Measurements from ENCODE around the gene DBF4B. TPM values are rescaled to one million over a fixed set of nuclear protein-coding genes. Genes with fewer than 3 reads are reported as not detected.

The DBF4B gene
- total RNA-seq, 1 donor from 2014 or later: 12.2 TPM

DNA sequence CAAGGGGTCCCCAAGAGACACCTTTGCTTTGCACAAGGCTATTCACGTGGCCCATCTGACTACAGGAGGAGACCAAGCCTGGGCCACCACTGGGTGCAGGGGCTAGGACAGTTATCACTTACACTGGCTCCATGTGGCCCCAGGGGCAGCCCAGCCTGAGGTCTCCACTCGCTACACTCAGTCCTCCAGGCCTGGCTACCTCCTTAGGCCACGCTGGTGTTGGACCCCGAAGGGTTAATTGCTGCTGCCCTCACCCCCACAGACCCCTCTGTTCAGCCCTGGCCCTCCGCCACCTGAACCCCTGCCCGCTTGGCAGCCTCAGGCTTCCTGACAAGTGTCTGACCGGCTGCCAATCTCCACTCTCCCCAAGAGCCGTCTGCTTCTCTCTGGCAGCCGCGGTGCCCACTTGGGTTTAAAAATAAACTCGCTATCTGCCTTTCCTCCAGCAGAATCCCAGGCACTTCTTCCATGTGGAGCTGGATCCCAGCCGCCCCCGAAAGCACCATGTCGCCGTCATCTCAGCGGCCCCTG is 78.2 kb downstream of the DBF4B start:
- DNase-seq (ENCODE audit: low read depth): no peak
- no peak overlapping the region for H3K4me3 ChIP-seq (ENCODE audit: low read depth, low read length)
- TF ChIP-seq CTCF (conservative IDR thresholded peaks at IDR 0.05; ENCODE audit: low read depth, low read length): no peak

- DNase-seq (ENCODE audit: low read depth): no peak
- H3K4me3 ChIP-seq (ENCODE audit: low read depth, low read length): no peak overlapping the region
- TF ChIP-seq CTCF (conservative IDR thresholded peaks at IDR 0.05; ENCODE audit: low read depth, low read length): no peak
Measured at GRCh38 chr17:44787271-44787940, 78.9 kb downstream of the DBF4B start.

DNA sequence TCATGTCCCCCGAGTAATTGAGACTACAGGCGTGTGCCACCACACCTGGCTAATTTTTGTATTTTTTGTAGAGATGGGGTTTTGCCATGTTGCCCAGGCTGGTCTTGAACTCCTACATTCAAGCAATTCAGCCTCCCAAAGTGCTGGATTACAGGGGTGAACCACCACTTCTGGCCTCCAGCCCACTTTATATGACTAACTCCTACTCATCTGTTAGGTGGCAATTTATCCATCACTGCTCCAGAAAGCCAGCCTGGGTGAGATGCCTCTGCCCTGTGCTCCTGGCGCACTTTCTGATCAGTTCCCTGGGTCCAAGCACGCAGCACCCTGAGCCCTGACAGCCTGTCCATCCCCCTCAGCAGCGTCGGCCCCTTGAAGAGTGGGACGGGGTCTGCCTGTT is 79.7 kb downstream of the DBF4B start:
- TF ChIP-seq CTCF (conservative IDR thresholded peaks at IDR 0.05; ENCODE audit: low read depth, low read length): no peak
- DNase-seq (ENCODE audit: low read depth): no peak
- no peak overlapping the region for H3K4me3 ChIP-seq (ENCODE audit: low read depth, low read length)

DNA sequence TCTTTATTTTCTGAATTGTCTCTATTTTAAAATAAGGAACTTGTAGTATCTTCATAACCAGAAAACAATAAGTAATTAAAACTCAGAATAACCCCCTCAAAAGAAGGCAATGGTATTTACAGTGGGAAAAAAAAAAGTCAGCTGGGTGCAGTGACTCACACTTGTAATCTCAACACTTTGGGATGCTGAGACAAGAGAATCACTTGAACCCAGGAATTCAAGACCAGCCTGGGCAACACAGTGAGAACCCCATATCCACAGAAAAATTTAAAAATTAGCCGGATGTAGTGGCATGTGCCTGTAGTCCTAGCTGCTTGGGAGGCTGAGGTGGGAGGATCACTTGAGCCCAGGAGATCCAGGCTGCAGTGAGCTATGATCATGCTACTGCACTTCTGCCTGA is 83.8 kb downstream of the DBF4B start:
- H3K4me3 ChIP-seq (ENCODE audit: low read depth, low read length): no peak overlapping the region
- TF ChIP-seq CTCF (conservative IDR thresholded peaks at IDR 0.05; ENCODE audit: low read depth, low read length): no peak
- no peak for DNase-seq (ENCODE audit: low read depth)

GRCh38 chr17:44793885-44794842 is 85.7 kb downstream of the DBF4B start:
- no peak overlapping the region for H3K4me3 ChIP-seq (ENCODE audit: low read depth, low read length)
- TF ChIP-seq CTCF (conservative IDR thresholded peaks at IDR 0.05; ENCODE audit: low read depth, low read length): no peak
- no peak for DNase-seq (ENCODE audit: low read depth)

- peak; percentile 95 for DNase-seq (ENCODE audit: low read depth)
- TF ChIP-seq CTCF (conservative IDR thresholded peaks at IDR 0.05; ENCODE audit: low read depth, low read length): no peak
- no peak overlapping the region for H3K4me3 ChIP-seq (ENCODE audit: low read depth, low read length)
Measured at GRCh38 chr17:44794851-44795413, 86.5 kb downstream of the DBF4B start.

All from epithelial cell of proximal tubule (primary cell).